ENCODE results near the gene CLCN7.

CLCN7 gene

GRCh38 chr16:1501630-1502029, 26.8 kb upstream of the CLCN7 start:
- DNase-seq: no peak

GRCh38 chr16:1500465-1501150, 25.8 kb upstream of the CLCN7 start:
- DNase-seq: no peak

GRCh38 chr16:1499756-1500464, 25.1 kb upstream of the CLCN7 start:
- no peak for DNase-seq

GRCh38 chr16:1498899-1499676, 24.3 kb upstream of the CLCN7 start:
- DNase-seq: no peak

- no peak for DNase-seq
Observed at GRCh38 chr16:1497014-1497598, 22.3 kb upstream of the CLCN7 start.

- no peak for DNase-seq
Observed at GRCh38 chr16:1496464-1496863, 21.6 kb upstream of the CLCN7 start.

- DNase-seq: no peak
Observed at GRCh38 chr16:1495889-1496262, 21.0 kb upstream of the CLCN7 start.

- DNase-seq: no peak
Observed at GRCh38 chr16:1495211-1495888, 20.5 kb upstream of the CLCN7 start.

- no peak for DNase-seq
Observed at GRCh38 chr16:1494711-1495110, 19.9 kb upstream of the CLCN7 start.

GRCh38 chr16:1494129-1494640, 19.4 kb upstream of the CLCN7 start:
- DNase-seq: no peak

GRCh38 chr16:1493746-1494094, 18.9 kb upstream of the CLCN7 start:
- DNase-seq: peak in 1 of 2 donors; percentile 21

GRCh38 chr16:1492923-1493745, 18.3 kb upstream of the CLCN7 start, which contains the start of gene TELO2:
TSS of gene TELO2 (plus strand) at chr16:1493360. CDS start at chr16:1494282, 922 bp downstream.
- DNase-seq: peak; percentile 82 to 91

GRCh38 chr16:1492082-1492922, 17.5 kb upstream of the CLCN7 start:
- no peak for DNase-seq

GRCh38 chr16:1491327-1491726, 16.5 kb upstream of the CLCN7 start:
- no peak for DNase-seq

- DNase-seq: no peak
Observed at GRCh38 chr16:1489077-1489476, 14.2 kb upstream of the CLCN7 start.

GRCh38 chr16:1488619-1489018, 13.8 kb upstream of the CLCN7 start, which contains the start of gene PTX4:
TSS of gene PTX4 (minus strand) at chr16:1488944. CDS start at chr16:1488909, 35 bp downstream.
- DNase-seq: no peak

- no peak for DNase-seq
Observed at GRCh38 chr16:1488054-1488601, 13.3 kb upstream of the CLCN7 start.

- DNase-seq: no peak
Observed at GRCh38 chr16:1487395-1488053, 12.7 kb upstream of the CLCN7 start.

- DNase-seq: no peak
Observed at GRCh38 chr16:1486551-1487390, 11.9 kb upstream of the CLCN7 start.
